HG03280 (cell line): ENCODE results near the gene GARIN1A.
"Not testable (repeated sequence)": the region's sequence is repeated elsewhere in the genome, so short reads cannot be mapped to it uniquely, and the experiment has no call there.

ENCODE experiments used
- ATAC-seq: cut with Tn5 transposase; IDR thresholded peaks from one replicate; pipeline ENCODE4 v1.9.1; 2021; ENCODE audit warnings: mild to moderate bottlenecking, moderate library complexity; ENCODE audit not compliant: unreplicated experiment

The GARIN1A gene

GRCh38 chr7:128671992-128672391, at the start of gene GARIN1A:
Gene GARIN1A, plus strand, starts transcription at chr7:128672292. Its CDS starts 106 bp downstream, at chr7:128672398.
- no peak for ATAC-seq

GRCh38 chr7:128627124-128627523, 45.0 kb upstream of the GARIN1A start:
- ATAC-seq = not testable (repeated sequence)

- not testable (repeated sequence) for ATAC-seq
These were observed 38.2 kb upstream of the GARIN1A start for GRCh38 chr7:128633915-128634314.

GRCh38 chr7:128645206-128645605, 26.9 kb upstream of the GARIN1A start:
- not testable (repeated sequence) for ATAC-seq

GRCh38 chr7:128645844-128646243, 26.2 kb upstream of the GARIN1A start:
- not testable (repeated sequence) for ATAC-seq

GRCh38 chr7:128646877-128647276, 25.2 kb upstream of the GARIN1A start:
- not testable (repeated sequence) for ATAC-seq

- not testable (repeated sequence) for ATAC-seq
These were observed 21.0 kb upstream of the GARIN1A start for GRCh38 chr7:128651096-128651495.

- ATAC-seq = not testable (repeated sequence)
These were observed 19.5 kb upstream of the GARIN1A start for GRCh38 chr7:128652606-128653005.

- not testable (repeated sequence) for ATAC-seq
These were observed 18.9 kb upstream of the GARIN1A start for GRCh38 chr7:128653197-128653596.

GRCh38 chr7:128654080-128654479, 18.0 kb upstream of the GARIN1A start:
- ATAC-seq = not testable (repeated sequence)

- ATAC-seq = not testable (repeated sequence)
These were observed 17.6 kb upstream of the GARIN1A start for GRCh38 chr7:128654501-128654900.

- not testable (repeated sequence) for ATAC-seq
These were observed 13.7 kb upstream of the GARIN1A start for GRCh38 chr7:128658428-128658827.

- no peak for ATAC-seq
These were observed 11.5 kb upstream of the GARIN1A start for GRCh38 chr7:128660596-128660995.

- ATAC-seq = no peak
These were observed 10.6 kb upstream of the GARIN1A start for GRCh38 chr7:128661446-128661845.

- ATAC-seq = no peak
These were observed 10.0 kb upstream of the GARIN1A start for GRCh38 chr7:128662091-128662490.

- not testable (repeated sequence) for ATAC-seq
These were observed 8.9 kb upstream of the GARIN1A start for GRCh38 chr7:128663223-128663622.

- ATAC-seq = no peak
These were observed 7.0 kb upstream of the GARIN1A start for GRCh38 chr7:128665057-128665456.

GRCh38 chr7:128666200-128666599, 5.9 kb upstream of the GARIN1A start:
- ATAC-seq = no peak

- ATAC-seq = no peak
These were observed 930 bp downstream of the GARIN1A start for GRCh38 chr7:128672927-128673517.

GRCh38 chr7:128673571-128673970, 1.5 kb downstream of the GARIN1A start:
- no peak for ATAC-seq

GRCh38 chr7:128676665-128677064, 4.6 kb downstream of the GARIN1A start:
- no peak for ATAC-seq

GRCh38 chr7:128679920-128680319, 7.8 kb downstream of the GARIN1A start:
- no peak for ATAC-seq
